Breast epithelium (tissue), 3 donors: Measurements from ENCODE around the gene SLC22A3.

Source experiments
- POLR2AphosphoS5 ChIP-seq, 3 donors: sonication (generic); formaldehyde crosslinking; IDR thresholded peaks; one replicate each; pipeline ENCODE4 v1.6.1; 2017; ENCODE audit warnings: antibody characterized with exemption in 3 of 3
- TF ChIP-seq, protein P1 (sequence below), 3 donors: fragments of 450-650 bp; IDR thresholded peaks; one replicate each; pipeline ENCODE4 v1.5.1; 2016 to 2017; ENCODE audit warnings: antibody characterized with exemption in 3 of 3, mild to moderate bottlenecking in 3 of 3, moderate library complexity in 3 of 3

GRCh38 chr6:160336200-160336599 lies 12.0 kb upstream of the SLC22A3 start:
- no peak for TF ChIP-seq POLR2AphosphoS5 (IDR thresholded peaks at IDR 0.05)
- TF ChIP-seq, protein P1, sequence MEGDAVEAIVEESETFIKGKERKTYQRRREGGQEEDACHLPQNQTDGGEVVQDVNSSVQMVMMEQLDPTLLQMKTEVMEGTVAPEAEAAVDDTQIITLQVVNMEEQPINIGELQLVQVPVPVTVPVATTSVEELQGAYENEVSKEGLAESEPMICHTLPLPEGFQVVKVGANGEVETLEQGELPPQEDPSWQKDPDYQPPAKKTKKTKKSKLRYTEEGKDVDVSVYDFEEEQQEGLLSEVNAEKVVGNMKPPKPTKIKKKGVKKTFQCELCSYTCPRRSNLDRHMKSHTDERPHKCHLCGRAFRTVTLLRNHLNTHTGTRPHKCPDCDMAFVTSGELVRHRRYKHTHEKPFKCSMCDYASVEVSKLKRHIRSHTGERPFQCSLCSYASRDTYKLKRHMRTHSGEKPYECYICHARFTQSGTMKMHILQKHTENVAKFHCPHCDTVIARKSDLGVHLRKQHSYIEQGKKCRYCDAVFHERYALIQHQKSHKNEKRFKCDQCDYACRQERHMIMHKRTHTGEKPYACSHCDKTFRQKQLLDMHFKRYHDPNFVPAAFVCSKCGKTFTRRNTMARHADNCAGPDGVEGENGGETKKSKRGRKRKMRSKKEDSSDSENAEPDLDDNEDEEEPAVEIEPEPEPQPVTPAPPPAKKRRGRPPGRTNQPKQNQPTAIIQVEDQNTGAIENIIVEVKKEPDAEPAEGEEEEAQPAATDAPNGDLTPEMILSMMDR (IDR thresholded peaks at IDR 0.05), result no peak
